Immature natural killer cell (primary cell): Measurements from ENCODE around the gene SSH2. TPM values are rescaled to one million over a fixed set of nuclear protein-coding genes. Genes with fewer than 3 reads are reported as not detected.

Source experiments
- DNase-seq, 3 donors: peaks; one replicate each; pipeline ENCODE4 v3.0.0; 2022; ENCODE audit warnings: mixed read lengths in 1 of 3
- H3K27ac Mint-ChIP-seq, 6 donors: one replicate each; pipeline ENCODE4 v1.8.0; 2020; ENCODE audit warnings: mixed read lengths in 6 of 6, mild to moderate bottlenecking in 5 of 6, inconsistent platforms in 4 of 6, moderate library complexity in 3 of 6
- H3K27me3 Mint-ChIP-seq, 3 donors: one replicate each; pipeline ENCODE4 v1.8.0; 2020 to 2021; ENCODE audit warnings: low read depth in 3 of 3, mild to moderate bottlenecking in 3 of 3, mixed read lengths in 3 of 3, moderate library complexity in 3 of 3, inconsistent platforms in 1 of 3
- H3K36me3 Mint-ChIP-seq, 3 donors: one replicate each; pipeline ENCODE4 v1.8.0; 2020; ENCODE audit warnings: mixed read lengths in 3 of 3, inconsistent platforms in 2 of 3, mild to moderate bottlenecking in 2 of 3
- H3K4me1 Mint-ChIP-seq, 2 donors: one replicate each; pipeline ENCODE4 v1.8.0; 2020; ENCODE audit warnings: inconsistent platforms in 2 of 2, mild to moderate bottlenecking in 2 of 2, mixed read lengths in 2 of 2, moderate library complexity in 1 of 2
- H3K4me3 Mint-ChIP-seq, 5 donors: one replicate each; pipeline ENCODE4 v1.8.0; 2020; ENCODE audit warnings: mild to moderate bottlenecking in 5 of 5, mixed read lengths in 5 of 5, inconsistent platforms in 3 of 5, moderate library complexity in 3 of 5
- H3K9me3 Mint-ChIP-seq, 6 donors: one replicate each; pipeline ENCODE4 v1.8.0; 2020; ENCODE audit warnings: mild to moderate bottlenecking in 6 of 6, mixed read lengths in 6 of 6, inconsistent platforms in 4 of 6, moderate library complexity in 3 of 6
- polyA plus RNA-seq, 3 donors: library from polyadenylated mRNA; unstranded; fragments of 300-500 nt; fragmentation: Illumina TruSeq; gene quantifications; one replicate each; pipeline ENCODE4 v1.2.3, GENCODE V29; 2021

SSH2 gene
- polyA plus RNA-seq, 3 donors from 2014 or later: 24.2 to 61.5 (median 25.3) TPM

- Mint-ChIP-seq H3K36me3 (no peaks in the 10 kb centered on the region), H3K27me3 (peaks cover 0 to 1% (median 0%) of the 10 kb centered on the region in 3 donors), H3K27ac (no peak overlapping the region), H3K9me3 (no peaks in the 10 kb centered on the region), H3K4me3 (no peak overlapping the region), H3K4me1 (peaks cover 2 to 9% of the 10 kb centered on the region in 2 donors)
- no peak for DNase-seq
Measured at GRCh38 chr17:29597361-29598172, 332.5 kb downstream of the SSH2 start.

GRCh38 chr17:29596811-29597210, 333.2 kb downstream of the SSH2 start:
- Mint-ChIP-seq H3K4me3 (no peak overlapping the region), H3K9me3 (no peaks in the 10 kb centered on the region), H3K4me1 (peaks cover 9 to 16% of the 10 kb centered on the region in 2 donors), H3K36me3 (no peaks in the 10 kb centered on the region), H3K27ac (no peak overlapping the region), H3K27me3 (peaks cover 0 to 1% (median 0%) of the 10 kb centered on the region in 3 donors)
- DNase-seq: no peak

GRCh38 chr17:29595943-29596774, 333.9 kb downstream of the SSH2 start:
- H3K27ac Mint-ChIP-seq: no peak overlapping the region

GRCh38 chr17:29595107-29595942, 334.7 kb downstream of the SSH2 start:
- peak overlapping the region; percentile 20 to 67 (median 61) for H3K4me3 Mint-ChIP-seq
- DNase-seq: no peak
- H3K27me3 Mint-ChIP-seq: peaks cover 0 to 3% (median 1%) of the 10 kb centered on the region in 3 donors
- H3K4me1 Mint-ChIP-seq: peaks cover 24 to 31% of the 10 kb centered on the region in 2 donors
- H3K27ac Mint-ChIP-seq: no peak overlapping the region
- no peaks in the 10 kb centered on the region for H3K9me3 Mint-ChIP-seq
- no peaks in the 10 kb centered on the region for H3K36me3 Mint-ChIP-seq

More at GRCh38 chr17:29595943-29596774, 333.9 kb downstream of the SSH2 start:
- Mint-ChIP-seq H3K9me3 (no peaks in the 10 kb centered on the region), H3K27me3 (peaks cover 0 to 3% (median 1%) of the 10 kb centered on the region in 3 donors), H3K36me3 (no peaks in the 10 kb centered on the region), H3K4me3 (no peak overlapping the region), H3K4me1 (peaks cover 16 to 23% of the 10 kb centered on the region in 2 donors)
- no peak for DNase-seq

GRCh38 chr17:29594519-29595090, 335.4 kb downstream of the SSH2 start:
- Mint-ChIP-seq H3K27me3 (peaks cover 0 to 3% (median 1%) of the 10 kb centered on the region in 3 donors), H3K36me3 (no peaks in the 10 kb centered on the region), H3K4me3 (peak overlapping the region; percentile 56 to 73 (median 67)), H3K27ac (no peak overlapping the region), H3K4me1 (peaks cover 31 to 37% of the 10 kb centered on the region in 2 donors), H3K9me3 (no peaks in the 10 kb centered on the region)
- DNase-seq: no peak

GRCh38 chr17:29593591-29594518, 336.2 kb downstream of the SSH2 start:
- H3K9me3 Mint-ChIP-seq: no peaks in the 10 kb centered on the region
- peaks cover 0 to 4% (median 1%) of the 10 kb centered on the region in 3 donors for H3K27me3 Mint-ChIP-seq
- no peaks in the 10 kb centered on the region for H3K36me3 Mint-ChIP-seq
- H3K4me1 Mint-ChIP-seq: peaks cover 31 to 37% of the 10 kb centered on the region in 2 donors
- peak overlapping the region; percentile 56 to 73 (median 67) for H3K4me3 Mint-ChIP-seq
- no peak for DNase-seq
- no peak overlapping the region for H3K27ac Mint-ChIP-seq

GRCh38 chr17:29592850-29593551, 337.0 kb downstream of the SSH2 start, which contains the start of gene ANKRD13B:
TSS of gene ANKRD13B (plus strand) at chr17:29593132. CDS start at chr17:29593622, 490 bp downstream.
- Mint-ChIP-seq H3K36me3 (no peaks in the 10 kb centered on the region), H3K27ac (peak within 1 kb of the TSS in 2 of 6 donors; percentile 46 to 57), H3K9me3 (no peaks in the 10 kb centered on the region), H3K27me3 (peaks cover 0 to 7% (median 5%) of the 10 kb centered on the region in 3 donors), H3K4me1 (peaks cover 37 to 45% of the 10 kb centered on the region in 2 donors), H3K4me3 (peak within 1 kb of the TSS; percentile 64 to 85 (median 73))
- DNase-seq: no peak

- Mint-ChIP-seq H3K4me3 (peak overlapping the region; percentile 64 to 85 (median 70)), H3K4me1 (peaks cover 47 to 55% of the 10 kb centered on the region in 2 donors), H3K27me3 (peaks cover 0 to 7% (median 5%) of the 10 kb centered on the region in 3 donors), H3K27ac (peak overlapping the region in 2 of 6 donors; percentile 46 to 57), H3K9me3 (no peaks in the 10 kb centered on the region), H3K36me3 (no peaks in the 10 kb centered on the region)
- DNase-seq: peak; percentile 73 to 74 (median 74)
Measured at GRCh38 chr17:29591737-29592608, 338.1 kb downstream of the SSH2 start.

- Mint-ChIP-seq H3K27me3 (peaks cover 0 to 7% (median 5%) of the 10 kb centered on the region in 3 donors), H3K4me1 (peaks cover 55 to 61% of the 10 kb centered on the region in 2 donors), H3K4me3 (peak overlapping the region; percentile 64 to 85 (median 70)), H3K36me3 (no peaks in the 10 kb centered on the region), H3K9me3 (no peaks in the 10 kb centered on the region), H3K27ac (peak overlapping the region in 1 of 6 donors; percentile 46)
- DNase-seq: no peak
Measured at GRCh38 chr17:29591146-29591736, 338.8 kb downstream of the SSH2 start.

GRCh38 chr17:29590411-29591145, 339.4 kb downstream of the SSH2 start:
- H3K27me3 Mint-ChIP-seq: peaks cover 0 to 7% (median 5%) of the 10 kb centered on the region in 3 donors
- H3K4me1 Mint-ChIP-seq: peaks cover 61 to 63% of the 10 kb centered on the region in 2 donors
- H3K4me3 Mint-ChIP-seq: peak overlapping the region; percentile 82 to 93 (median 85)
- DNase-seq: no peak
- no peaks in the 10 kb centered on the region for H3K9me3 Mint-ChIP-seq
- peak overlapping the region in 2 of 6 donors; percentile 87 to 93 for H3K27ac Mint-ChIP-seq
- H3K36me3 Mint-ChIP-seq: no peaks in the 10 kb centered on the region
